Activated naive CD8-positive, alpha-beta T cell treated with anti-CD3 and anti-CD28 coated beads, Interleukin-2, amount 50 U/mL, for 24 hours (primary cell): ENCODE measurements around the gene SLC6A4.
"Not testable (repeated sequence)": the region's sequence is repeated elsewhere in the genome, so short reads cannot be mapped to it uniquely, and the experiment has no call there.

Experiments used
- ATAC-seq: fragments of 150-1000 bp; cut with Tn5 transposase; one replicate; pipeline ENCODE4 v1.10.0; 2021
- DNase-seq: peaks from one replicate; pipeline ENCODE4 v3.0.0; 2021
- H3K27ac Mint-ChIP-seq: one replicate; pipeline ENCODE4 v1.8.0; 2021; ENCODE audit warnings: mild to moderate bottlenecking, mixed read lengths
- H3K27me3 Mint-ChIP-seq: one replicate; pipeline ENCODE4 v1.8.0; 2021; ENCODE audit warnings: mixed read lengths
- H3K36me3 Mint-ChIP-seq: one replicate; pipeline ENCODE4 v1.8.0; 2021; ENCODE audit warnings: low read depth, mixed read lengths
- H3K4me1 Mint-ChIP-seq: one replicate; pipeline ENCODE4 v1.8.0; 2021; ENCODE audit warnings: mixed read lengths
- H3K4me3 Mint-ChIP-seq: one replicate; pipeline ENCODE4 v1.8.0; 2021; ENCODE audit warnings: mild to moderate bottlenecking, moderate library complexity, mixed read lengths
- H3K9me3 Mint-ChIP-seq: one replicate; pipeline ENCODE4 v1.8.0; 2021; ENCODE audit warnings: mixed read lengths

SLC6A4 gene

DNA sequence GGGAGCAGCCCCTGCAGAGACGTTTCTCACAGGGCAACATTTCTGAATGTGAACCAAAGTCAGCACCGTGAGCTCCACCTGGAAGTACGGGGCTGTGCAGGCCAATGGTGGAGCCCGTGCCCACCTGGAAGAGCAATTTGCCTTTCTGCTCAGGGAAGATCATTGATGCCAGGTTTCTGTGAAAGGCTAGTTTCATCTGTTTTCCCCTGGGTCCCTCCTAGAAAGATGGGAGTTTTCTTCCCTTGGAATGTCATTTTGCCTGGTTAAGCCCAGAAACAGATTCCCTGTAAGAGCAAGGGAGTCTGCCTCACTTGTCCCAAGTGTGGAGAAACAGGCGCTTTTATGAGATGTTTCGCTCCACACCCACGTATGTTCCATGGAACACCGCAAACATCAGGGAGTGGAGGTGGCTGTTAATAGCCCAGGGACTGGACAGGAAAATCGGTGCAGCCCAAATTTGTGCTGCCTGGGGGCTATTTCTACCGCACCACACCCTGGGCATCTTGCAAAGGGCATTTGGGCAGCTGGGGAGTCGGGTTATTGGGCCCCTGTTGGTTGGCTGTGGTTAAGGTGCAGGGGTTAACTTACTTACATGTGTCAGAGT is 2.6 kb downstream of the SLC6A4 start:
- Mint-ChIP-seq H3K4me3 (no peak overlapping the region), H3K4me1 (peaks cover 12% of the 10 kb centered on the region), H3K9me3 (no peaks in the 10 kb centered on the region), H3K27me3 (peaks cover 67% of the 10 kb centered on the region), H3K27ac (no peak overlapping the region), H3K36me3 (no peaks in the 10 kb centered on the region)
- no peak for DNase-seq
- no peak for ATAC-seq

DNA sequence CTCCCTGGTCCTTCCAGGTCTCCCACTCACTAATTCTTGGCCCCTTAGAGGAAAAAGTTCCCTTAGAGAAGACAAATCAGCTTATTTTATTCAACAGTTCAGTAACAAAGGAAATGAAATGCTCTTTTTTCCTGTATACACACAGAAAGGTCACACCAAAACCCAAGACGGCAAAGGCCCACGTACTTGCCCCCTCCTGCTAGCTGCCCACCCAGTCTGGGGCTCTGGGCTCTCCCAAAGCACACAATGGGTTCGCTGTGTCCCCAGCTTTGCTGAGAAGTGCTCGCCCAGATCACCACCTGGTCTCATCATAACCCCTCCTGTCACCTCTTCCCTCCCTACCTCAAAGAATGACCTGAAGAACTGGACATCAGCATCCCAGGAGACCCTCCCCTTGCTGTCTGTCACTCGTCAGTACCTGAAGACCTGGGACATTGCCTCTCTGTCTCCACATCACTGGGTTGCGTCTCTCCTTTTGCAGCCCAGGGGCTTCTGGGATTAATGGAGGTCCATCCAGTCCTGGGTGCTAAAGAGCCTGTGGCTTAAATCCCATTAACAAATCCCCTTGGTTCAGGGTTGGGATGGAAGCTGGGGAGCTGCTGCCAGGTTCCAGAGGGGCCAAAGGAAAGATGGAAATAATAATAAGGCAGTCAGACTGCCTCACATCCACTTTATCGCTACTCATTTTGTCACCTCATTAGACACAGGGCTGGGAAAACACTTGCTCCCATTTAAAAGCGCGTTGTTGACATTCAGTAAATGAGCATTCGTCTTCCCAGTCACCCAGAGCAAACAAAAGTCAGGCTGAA is 3.3 kb downstream of the SLC6A4 start:
- Mint-ChIP-seq H3K36me3 (no peaks in the 10 kb centered on the region), H3K27ac (no peak overlapping the region), H3K9me3 (no peaks in the 10 kb centered on the region), H3K4me3 (no peak overlapping the region), H3K4me1 (peaks cover 10% of the 10 kb centered on the region), H3K27me3 (peaks cover 60% of the 10 kb centered on the region)
- DNase-seq = no peak
- ATAC-seq = no peak

DNA sequence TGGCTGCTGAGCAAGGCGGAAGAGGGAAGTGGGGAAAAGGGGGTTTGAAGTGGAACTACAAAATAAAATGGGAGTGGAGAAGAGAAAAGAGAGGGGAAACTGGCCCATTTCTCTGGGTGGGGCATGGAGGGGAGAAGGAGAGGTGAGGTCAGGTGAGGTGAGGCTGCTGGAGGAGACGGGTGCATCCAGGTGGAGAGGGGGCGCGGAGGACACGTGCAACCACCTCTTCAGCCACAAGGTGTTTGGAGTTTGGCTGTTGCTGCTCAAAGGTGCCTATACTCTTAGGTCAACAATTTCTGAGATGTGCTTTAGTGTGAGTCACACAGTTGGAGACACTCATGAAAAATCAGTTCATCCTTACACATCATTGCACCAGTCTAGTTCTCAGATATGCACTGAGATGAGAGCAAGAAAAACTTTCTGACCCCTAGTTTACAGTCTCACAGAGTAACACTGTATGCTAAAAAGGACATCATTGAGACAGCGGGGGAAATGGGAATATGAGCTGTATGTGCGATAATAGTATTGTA is 4.8 kb downstream of the SLC6A4 start:
- Mint-ChIP-seq H3K4me3 (no peak overlapping the region), H3K27me3 (peaks cover 50% of the 10 kb centered on the region), H3K27ac (no peak overlapping the region), H3K9me3 (no peaks in the 10 kb centered on the region), H3K36me3 (no peaks in the 10 kb centered on the region), H3K4me1 (peaks cover 4% of the 10 kb centered on the region)
- ATAC-seq (no peak), DNase-seq (no peak)

DNA sequence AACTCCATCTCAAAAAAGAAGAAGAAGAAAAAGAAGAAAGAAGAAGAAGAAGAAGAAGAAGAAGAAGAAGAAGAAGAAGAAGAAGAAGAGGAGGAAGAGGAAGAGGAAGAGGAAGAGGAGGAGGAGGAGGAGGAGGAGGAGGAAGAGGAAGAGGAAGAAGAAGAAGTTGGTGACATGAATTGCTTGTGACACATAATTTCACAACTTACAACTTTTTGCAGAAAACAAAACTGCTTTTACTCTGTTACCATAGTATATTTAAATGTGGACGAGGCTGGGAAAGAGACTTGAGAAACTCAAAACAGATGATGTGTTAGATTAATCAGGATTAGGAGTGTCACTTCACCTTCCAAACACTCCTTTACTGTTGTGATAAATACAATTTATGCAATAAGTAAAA is 5.5 kb downstream of the SLC6A4 start:
- ATAC-seq, H3K9me3 Mint-ChIP-seq, H3K27ac Mint-ChIP-seq, H3K4me3 Mint-ChIP-seq, DNase-seq, H3K4me1 Mint-ChIP-seq, H3K36me3 Mint-ChIP-seq: not testable (repeated sequence)
- peaks cover 46% of the 10 kb centered on the region for H3K27me3 Mint-ChIP-seq

DNA sequence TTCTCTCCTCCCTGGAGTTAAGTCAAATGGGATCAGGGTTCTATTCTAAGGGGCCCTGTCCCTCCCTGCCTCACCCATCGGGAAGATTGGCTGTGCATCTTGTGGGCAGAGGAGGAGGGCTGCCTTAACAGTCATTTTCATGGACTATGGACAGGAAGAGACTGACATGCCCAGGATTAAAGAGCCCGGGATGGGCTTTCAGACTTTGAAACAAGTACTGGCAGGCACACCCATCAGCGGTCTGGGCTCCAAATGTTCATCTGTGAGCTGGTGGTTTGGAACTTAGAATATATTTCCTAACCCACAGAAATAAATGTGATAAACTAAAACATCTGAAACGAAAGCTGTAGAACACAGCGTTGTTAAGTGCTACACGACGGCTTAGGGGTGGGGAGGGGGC is 6.5 kb downstream of the SLC6A4 start:
- ATAC-seq (no peak), DNase-seq (no peak)
- no peak overlapping the region for H3K4me3 Mint-ChIP-seq
- H3K9me3 Mint-ChIP-seq = no peaks in the 10 kb centered on the region
- H3K4me1 Mint-ChIP-seq = no peaks in the 10 kb centered on the region
- peaks cover 36% of the 10 kb centered on the region for H3K27me3 Mint-ChIP-seq
- H3K36me3 Mint-ChIP-seq = no peaks in the 10 kb centered on the region
- no peak overlapping the region for H3K27ac Mint-ChIP-seq

DNA sequence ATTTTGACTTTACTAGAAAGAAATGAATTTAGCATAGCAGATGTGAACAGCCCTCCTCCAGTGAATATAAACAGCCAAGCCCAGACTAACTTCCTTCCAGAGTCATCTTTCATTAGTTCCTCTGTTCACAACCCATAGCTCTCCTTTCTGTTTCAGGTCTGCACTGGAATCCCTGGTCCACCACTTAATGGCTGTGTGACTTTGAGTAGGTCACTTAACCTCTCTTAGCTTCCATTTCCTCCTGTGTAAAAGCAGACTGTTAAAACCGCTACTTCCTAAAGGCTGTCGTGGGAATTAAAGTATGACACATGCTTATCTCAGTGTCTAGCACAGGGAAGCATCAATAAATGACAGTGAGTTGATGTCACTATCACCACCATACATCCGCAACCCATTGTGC is 7.5 kb downstream of the SLC6A4 start:
- H3K9me3 Mint-ChIP-seq = no peaks in the 10 kb centered on the region
- no peaks in the 10 kb centered on the region for H3K4me1 Mint-ChIP-seq
- DNase-seq = no peak
- no peaks in the 10 kb centered on the region for H3K36me3 Mint-ChIP-seq
- H3K27me3 Mint-ChIP-seq = peaks cover 27% of the 10 kb centered on the region
- no peak overlapping the region for H3K4me3 Mint-ChIP-seq
- H3K27ac Mint-ChIP-seq = no peak overlapping the region
- no peak for ATAC-seq

DNA sequence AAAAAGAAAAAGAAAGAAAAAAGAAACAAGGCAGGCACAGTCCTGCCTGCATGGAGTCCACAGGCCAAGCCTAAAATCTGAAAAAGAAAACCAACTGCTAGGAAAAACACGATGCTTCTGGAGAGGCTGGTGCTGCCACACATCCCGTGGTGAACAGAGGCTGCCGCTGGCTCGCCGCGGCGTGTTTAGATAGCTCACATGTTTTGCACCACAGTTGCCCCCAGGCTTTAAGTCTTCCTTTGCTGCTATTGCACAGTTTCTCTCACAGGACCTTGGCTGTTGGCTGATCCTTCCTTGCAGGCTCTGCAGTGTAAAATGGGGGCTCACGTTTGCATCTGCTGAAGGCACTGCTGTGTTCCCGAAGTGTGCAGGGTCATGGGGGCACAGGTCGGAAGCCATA is 8.6 kb downstream of the SLC6A4 start:
- Mint-ChIP-seq H3K4me1 (no peaks in the 10 kb centered on the region), H3K9me3 (no peaks in the 10 kb centered on the region), H3K27me3 (peaks cover 18% of the 10 kb centered on the region), H3K4me3 (no peak overlapping the region), H3K36me3 (no peaks in the 10 kb centered on the region), H3K27ac (no peak overlapping the region)
- ATAC-seq (no peak), DNase-seq (no peak)

DNA sequence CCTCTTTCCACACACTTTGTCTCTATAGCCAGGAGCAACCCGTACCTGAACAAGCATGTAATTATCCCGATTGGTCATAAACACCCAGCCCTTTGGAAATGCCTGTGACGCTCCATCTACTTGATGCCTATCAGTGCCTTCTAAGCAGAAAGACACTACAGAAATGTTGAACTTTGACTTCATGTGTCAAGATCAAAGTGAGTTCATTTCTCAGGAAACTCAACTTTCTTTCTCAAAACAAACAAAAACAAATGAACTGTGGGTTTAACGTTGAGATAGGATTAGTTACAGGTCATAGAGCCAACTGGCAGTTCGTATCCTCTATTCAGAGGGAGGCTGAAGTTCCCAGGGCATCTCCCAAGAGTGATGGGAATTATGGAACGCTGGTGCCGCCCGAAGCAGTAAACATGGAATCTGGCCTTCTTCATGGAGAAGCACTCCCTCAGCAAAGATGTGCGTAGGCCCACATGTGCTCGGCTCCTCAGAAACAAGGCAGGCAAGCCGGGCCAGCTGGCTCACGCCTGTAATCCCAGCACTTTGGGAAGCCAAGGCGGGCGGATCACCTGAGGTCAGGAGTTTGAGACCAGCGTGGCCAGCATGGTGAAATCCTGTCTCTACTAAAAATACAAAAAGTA is 9.5 kb downstream of the SLC6A4 start:
- Mint-ChIP-seq H3K4me3 (no peak overlapping the region), H3K27me3 (peaks cover 14% of the 10 kb centered on the region), H3K36me3 (no peaks in the 10 kb centered on the region), H3K4me1 (no peaks in the 10 kb centered on the region), H3K9me3 (no peaks in the 10 kb centered on the region), H3K27ac (no peak overlapping the region)
- DNase-seq (no peak), ATAC-seq (no peak)

DNA sequence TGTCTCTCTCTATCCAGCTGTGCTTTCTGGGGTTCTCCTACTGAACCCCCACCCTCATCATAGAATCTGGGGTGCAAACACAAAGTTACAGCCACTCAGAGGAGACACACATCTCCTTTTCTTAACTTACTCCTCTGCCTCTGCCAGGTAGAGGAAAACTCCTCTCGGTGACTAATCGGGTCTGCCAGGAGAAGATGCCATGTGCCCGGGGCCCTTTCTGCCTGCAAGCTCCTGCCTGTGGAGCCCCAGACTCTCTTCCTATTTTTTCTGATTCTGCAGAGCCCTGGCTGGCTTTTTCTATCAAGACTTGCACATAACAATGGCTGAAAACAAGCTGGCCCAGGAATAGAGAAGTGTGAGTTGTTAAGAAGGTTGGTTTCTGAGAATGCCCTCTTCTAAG is 10.4 kb downstream of the SLC6A4 start:
- H3K36me3 Mint-ChIP-seq = no peaks in the 10 kb centered on the region
- H3K27ac Mint-ChIP-seq = no peak overlapping the region
- DNase-seq (no peak), ATAC-seq (no peak)
- H3K4me1 Mint-ChIP-seq = no peaks in the 10 kb centered on the region
- H3K9me3 Mint-ChIP-seq = no peaks in the 10 kb centered on the region
- H3K4me3 Mint-ChIP-seq = no peak overlapping the region
- H3K27me3 Mint-ChIP-seq = peaks cover 8% of the 10 kb centered on the region

DNA sequence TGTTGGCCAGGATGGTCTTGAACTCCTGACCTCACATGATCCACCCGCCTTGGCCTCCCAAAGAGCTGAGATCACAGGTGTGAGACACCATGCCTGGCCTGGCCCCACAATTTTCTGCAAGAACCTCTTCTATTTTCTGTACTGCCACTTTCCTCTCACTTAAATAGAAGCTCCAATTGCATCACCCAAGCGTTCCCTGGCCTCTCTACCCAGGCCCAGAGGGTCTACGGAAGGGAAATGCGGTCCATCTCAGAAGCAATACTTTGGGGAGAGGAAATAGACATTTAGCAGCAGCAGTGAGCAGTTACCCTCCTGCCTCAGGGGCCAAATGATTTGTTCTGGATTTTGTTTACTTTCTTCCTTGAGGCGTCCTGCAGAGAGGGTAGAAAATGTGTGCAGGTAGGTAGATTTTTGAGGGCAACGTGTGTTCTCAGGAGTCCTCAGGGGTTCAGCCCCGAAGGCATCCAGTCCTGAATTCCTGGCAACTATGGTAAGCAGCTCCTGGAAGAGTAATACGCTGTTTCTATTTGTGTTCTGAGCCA is 11.0 kb downstream of the SLC6A4 start:
- Mint-ChIP-seq H3K4me3 (no peak overlapping the region), H3K27me3 (peaks cover 5% of the 10 kb centered on the region), H3K27ac (no peak overlapping the region), H3K9me3 (no peaks in the 10 kb centered on the region), H3K4me1 (no peaks in the 10 kb centered on the region), H3K36me3 (no peaks in the 10 kb centered on the region)
- ATAC-seq = no peak
- DNase-seq = no peak

DNA sequence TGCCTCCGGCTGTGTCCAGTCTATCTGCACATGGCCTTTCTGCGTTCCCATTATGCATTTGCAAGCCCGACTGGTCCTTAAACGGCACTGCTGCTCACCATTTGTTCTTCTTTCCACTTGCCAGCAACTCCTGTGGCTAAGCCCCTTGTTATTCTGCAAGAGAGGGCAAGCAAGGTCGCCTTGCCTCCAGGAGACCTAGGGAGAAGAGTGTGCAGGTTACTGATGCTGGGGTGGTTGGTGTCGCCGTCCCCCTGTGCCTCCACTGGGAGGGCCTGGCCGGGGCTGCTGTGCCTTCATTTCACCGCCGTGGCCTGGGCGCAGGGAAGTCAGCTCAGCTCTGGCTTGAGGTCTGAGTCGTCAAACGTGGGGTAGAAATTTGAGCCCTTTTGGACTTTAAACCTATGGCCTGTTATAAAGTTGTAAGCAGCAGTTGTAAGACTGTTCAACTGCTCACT is 12.7 kb downstream of the SLC6A4 start:
- DNase-seq = no peak
- no peaks in the 10 kb centered on the region for H3K4me1 Mint-ChIP-seq
- no peaks in the 10 kb centered on the region for H3K27me3 Mint-ChIP-seq
- no peaks in the 10 kb centered on the region for H3K9me3 Mint-ChIP-seq
- no peak for ATAC-seq
- no peak overlapping the region for H3K27ac Mint-ChIP-seq
- no peak overlapping the region for H3K4me3 Mint-ChIP-seq
- H3K36me3 Mint-ChIP-seq = no peaks in the 10 kb centered on the region

DNA sequence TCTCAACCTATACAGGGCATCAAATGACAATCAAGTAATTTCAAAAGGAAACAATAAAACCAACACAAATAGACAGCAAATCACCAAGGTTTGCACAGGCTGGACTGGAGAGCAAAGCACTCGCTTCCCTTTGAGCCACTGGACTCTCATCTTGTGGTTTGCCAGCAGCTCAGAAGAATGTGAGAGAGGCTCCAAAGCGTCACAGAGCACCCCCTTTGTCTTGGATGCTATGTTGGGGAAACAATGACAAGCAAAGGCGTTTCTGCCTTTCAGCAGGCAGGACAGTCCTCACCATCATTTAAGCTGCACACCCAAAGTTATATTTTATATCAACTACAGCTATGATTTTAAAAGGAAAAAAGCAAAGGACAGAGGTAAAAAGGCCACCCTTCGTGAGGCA is 13.2 kb downstream of the SLC6A4 start:
- Mint-ChIP-seq H3K27ac (no peak overlapping the region), H3K4me3 (no peak overlapping the region), H3K27me3 (no peaks in the 10 kb centered on the region), H3K9me3 (no peaks in the 10 kb centered on the region), H3K36me3 (no peaks in the 10 kb centered on the region), H3K4me1 (no peaks in the 10 kb centered on the region)
- no peak for DNase-seq
- ATAC-seq = no peak

DNA sequence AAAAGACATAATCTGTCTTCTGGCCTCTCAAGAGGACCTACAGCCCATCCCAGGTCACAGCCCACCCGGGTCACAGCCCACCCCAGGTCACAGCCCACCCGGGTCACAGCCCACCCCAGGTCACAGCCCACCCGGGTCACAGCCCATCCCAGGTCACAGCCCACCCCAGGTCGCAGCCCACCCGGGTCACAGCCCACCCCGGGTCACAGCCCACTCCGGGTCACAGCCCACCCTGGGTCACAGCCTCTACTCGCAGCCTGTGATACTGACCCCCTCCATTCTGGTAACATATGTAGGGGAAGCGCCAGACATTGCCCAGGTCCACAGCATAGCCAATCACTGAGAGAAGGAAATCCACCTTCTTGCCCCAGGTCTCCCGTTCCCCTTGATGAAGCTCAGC is 14.2 kb downstream of the SLC6A4 start:
- H3K4me1 Mint-ChIP-seq = no peaks in the 10 kb centered on the region
- ATAC-seq = no peak
- H3K36me3 Mint-ChIP-seq = no peaks in the 10 kb centered on the region
- no peaks in the 10 kb centered on the region for H3K27me3 Mint-ChIP-seq
- H3K4me3 Mint-ChIP-seq = no peak overlapping the region
- no peaks in the 10 kb centered on the region for H3K9me3 Mint-ChIP-seq
- no peak for DNase-seq
- no peak overlapping the region for H3K27ac Mint-ChIP-seq

DNA sequence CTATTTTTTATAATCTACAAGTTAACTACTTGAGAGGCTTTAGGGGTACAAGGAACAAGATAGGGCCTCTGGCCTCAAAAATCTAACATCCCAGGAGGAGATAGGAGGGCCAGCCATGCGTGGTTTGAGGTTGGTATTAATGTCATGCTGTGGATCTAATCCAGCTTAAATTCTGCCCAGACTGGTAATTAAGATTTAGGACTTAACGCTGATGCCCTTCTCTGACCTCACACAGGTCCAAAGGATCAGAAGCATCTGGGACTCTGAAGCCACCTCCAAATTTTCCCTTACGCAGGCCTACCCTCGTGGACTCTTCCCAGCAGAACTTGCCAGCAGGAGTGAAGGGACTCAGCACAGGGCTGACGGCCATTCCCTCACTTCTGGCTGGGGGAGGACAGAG is 15.1 kb downstream of the SLC6A4 start:
- Mint-ChIP-seq H3K27me3 (no peaks in the 10 kb centered on the region), H3K9me3 (no peaks in the 10 kb centered on the region), H3K4me1 (no peaks in the 10 kb centered on the region)

DNA sequence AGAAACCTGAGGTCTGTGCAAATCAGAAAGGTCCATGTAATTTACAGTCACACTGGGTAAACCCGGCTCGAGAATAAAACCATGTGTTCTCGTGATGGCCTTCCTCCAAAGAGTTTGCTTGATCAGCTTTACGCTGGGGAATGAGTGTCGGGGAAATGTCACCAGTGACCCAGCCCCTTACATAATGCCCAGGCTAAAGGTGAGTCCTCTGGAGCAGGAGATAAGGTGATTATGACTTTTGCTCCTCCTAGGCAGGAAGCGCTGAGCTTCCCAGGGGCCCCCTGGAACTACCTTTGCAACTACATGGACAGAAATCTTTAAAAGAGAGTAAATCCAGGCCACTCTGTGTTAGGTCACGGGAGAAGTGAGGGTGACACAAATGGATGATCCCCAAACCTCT is 15.7 kb downstream of the SLC6A4 start:
- no peaks in the 10 kb centered on the region for H3K27me3 Mint-ChIP-seq
- DNase-seq (no peak), ATAC-seq (no peak)
- no peaks in the 10 kb centered on the region for H3K36me3 Mint-ChIP-seq
- H3K27ac Mint-ChIP-seq = no peak overlapping the region
- no peak overlapping the region for H3K4me3 Mint-ChIP-seq
- no peaks in the 10 kb centered on the region for H3K4me1 Mint-ChIP-seq
- no peaks in the 10 kb centered on the region for H3K9me3 Mint-ChIP-seq

More for the DNA sequence above, 15.1 kb downstream of the SLC6A4 start:
- DNase-seq (no peak), ATAC-seq (no peak)
- H3K36me3 Mint-ChIP-seq = no peaks in the 10 kb centered on the region
- no peak overlapping the region for H3K4me3 Mint-ChIP-seq
- H3K27ac Mint-ChIP-seq = no peak overlapping the region
